ENCODE measurements around the gene GPR150. TPM values are rescaled to one million over a fixed set of nuclear protein-coding genes. Genes with fewer than 3 reads are reported as not detected.

Gene GPR150
- total and polyA plus RNA-seq, 2 of the 13 experiments (the other 11 are each of a cell fraction or from before 2014, with no cell fraction given): 0.03 TPM; not detected in 1

DNA sequence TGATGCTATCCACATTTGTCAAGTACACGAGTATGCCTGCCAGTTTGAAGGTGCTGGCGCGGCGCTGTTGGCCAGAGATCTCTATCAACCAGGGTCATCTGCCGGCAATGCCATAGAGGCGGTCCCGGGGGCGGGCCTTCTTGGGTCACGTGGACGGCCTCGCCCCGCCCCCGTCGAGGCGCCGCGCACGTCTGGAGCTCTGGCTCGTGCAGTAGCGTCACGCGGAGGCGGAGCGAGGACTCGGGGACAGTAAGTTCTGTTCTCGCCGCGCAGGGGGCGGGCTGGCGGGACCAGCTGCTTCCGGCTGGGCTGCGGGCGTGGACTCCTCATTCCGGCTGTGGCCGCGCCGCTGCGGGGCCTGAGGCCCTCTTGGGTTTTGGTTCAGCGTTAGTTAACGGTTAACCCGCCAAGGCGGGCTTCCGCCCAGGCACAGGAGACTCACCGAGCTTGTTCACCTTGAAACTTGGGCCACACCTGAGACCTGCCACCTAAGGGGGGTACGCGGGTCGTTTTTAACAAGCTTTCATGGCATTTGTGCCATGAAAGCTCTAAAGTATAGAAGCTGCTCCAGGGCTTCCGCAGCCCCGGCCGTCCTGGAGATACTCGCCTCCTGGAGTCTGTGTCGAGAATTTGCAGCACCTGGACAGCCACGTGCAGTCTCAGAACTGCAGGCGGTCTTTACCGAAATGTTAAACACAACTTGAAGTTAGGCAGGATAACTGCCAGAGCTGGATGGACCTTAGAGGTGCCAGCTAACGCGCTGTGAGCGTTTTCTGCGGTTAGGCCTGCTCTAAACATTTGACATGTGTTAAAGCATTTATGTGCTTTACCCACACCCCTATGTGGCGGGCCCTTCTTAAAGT, 26.9 kb downstream of the GPR150 start, which contains the start of gene RFESD (continued):
- TF ChIP-seq ZNF777 (CRISPR knock-in tag; IDR thresholded peaks at IDR 0.05) (peak; percentile 49), ETV6 (CRISPR knock-in tag; conservative IDR thresholded peaks at IDR 0.05) (no peak; the same call in 1 of the 2 replicates), KLF11 (CRISPR knock-in tag; IDR thresholded peaks at IDR 0.05) (0 out of 2 replicates have a peak, but pooled peaks have one; percentile 83), SAFB2 (CRISPR knock-in tag; IDR thresholded peaks at IDR 0.05; ENCODE audit: borderline replicate concordance, low read depth) (peak; percentile 57; the same call in 1 of the 2 replicates), CEBPG (CRISPR knock-in tag; IDR thresholded peaks at IDR 0.05) (peak; percentile 48; the same call in 1 of the 2 replicates), TGIF2 (CRISPR knock-in tag; IDR thresholded peaks at IDR 0.05) (0 out of 2 replicates have a peak, but pooled peaks have one; percentile 66), ZNF747 (CRISPR knock-in tag; IDR thresholded peaks at IDR 0.05; ENCODE audit: borderline replicate concordance) (peak; percentile 89; the same call in 1 of the 2 replicates), ZNF644 (CRISPR knock-in tag; IDR thresholded peaks at IDR 0.05; ENCODE audit: low read depth) (peak; percentile 36; the same call in 1 of the 2 replicates), RXRB (CRISPR knock-in tag; IDR thresholded peaks at IDR 0.05; ENCODE audit: borderline replicate concordance) (peak; percentile 75), KDM2A (CRISPR knock-in tag; IDR thresholded peaks at IDR 0.05; ENCODE audit: borderline replicate concordance, low read depth) (peak; percentile 91), DRAP1 (CRISPR knock-in tag; IDR thresholded peaks at IDR 0.05) (peak; percentile 87), MIER3 (CRISPR knock-in tag; IDR thresholded peaks at IDR 0.05; ENCODE audit: borderline replicate concordance) (peak; percentile 97), CBX1 (IDR thresholded peaks at IDR 0.05; ENCODE audit: low read depth) (peak; percentile 62), ZNF549 (CRISPR knock-in tag; IDR thresholded peaks at IDR 0.05) (no peak), REPIN1 (CRISPR knock-in tag; IDR thresholded peaks at IDR 0.05; ENCODE audit: borderline replicate concordance, low read depth) (peak; percentile 92), SOX6 (IDR thresholded peaks at IDR 0.05) (no peak), SOX6 (CRISPR knock-in tag; IDR thresholded peaks at IDR 0.05) (peak; percentile 85), CHD4 (IDR thresholded peaks at IDR 0.05; ENCODE audit: borderline replicate concordance, low read length) (no peak), ZNF556 (CRISPR knock-in tag; IDR thresholded peaks at IDR 0.05; ENCODE audit: borderline replicate concordance) (peak; percentile 73; the same call in 1 of the 2 replicates), TAF15 (IDR thresholded peaks at IDR 0.05; ENCODE audit: low read depth, low read length, poor library complexity, severe bottlenecking) (peak; percentile 58), KAT7 (CRISPR knock-in tag; IDR thresholded peaks at IDR 0.05; ENCODE audit: borderline replicate concordance) (peak; percentile 49; the same call in 1 of the 2 replicates), SNAI1 (CRISPR knock-in tag; IDR thresholded peaks at IDR 0.05; ENCODE audit: borderline replicate concordance) (0 out of 2 replicates have a peak, but pooled peaks have one; percentile 36), NFYB (CRISPR knock-in tag; IDR thresholded peaks at IDR 0.05) (peak; percentile 49; the same call in 1 of the 2 replicates), PRPF4 (IDR thresholded peaks at IDR 0.05; ENCODE audit: low read depth, low read length, poor library complexity, severe bottlenecking) (no peak), CENPX (CRISPR knock-in tag; IDR thresholded peaks at IDR 0.05) (no peak), KMT2B (CRISPR knock-in tag; IDR thresholded peaks at IDR 0.05) (peak; percentile 87), ZNF468 (CRISPR knock-in tag; IDR thresholded peaks at IDR 0.05) (no peak), HNRNPK (IDR thresholded peaks at IDR 0.05; ENCODE audit: low read depth, low read length, poor library complexity, severe bottlenecking) (peak; percentile 73)
- TF ChIP-seq, protein P1, sequence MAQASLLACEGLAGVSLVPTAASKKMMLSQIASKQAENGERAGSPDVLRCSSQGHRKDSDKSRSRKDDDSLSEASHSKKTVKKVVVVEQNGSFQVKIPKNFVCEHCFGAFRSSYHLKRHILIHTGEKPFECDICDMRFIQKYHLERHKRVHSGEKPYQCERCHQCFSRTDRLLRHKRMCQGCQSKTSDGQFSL (CRISPR knock-in tag; IDR thresholded peaks at IDR 0.05): no peak
- TF ChIP-seq, protein P2, sequence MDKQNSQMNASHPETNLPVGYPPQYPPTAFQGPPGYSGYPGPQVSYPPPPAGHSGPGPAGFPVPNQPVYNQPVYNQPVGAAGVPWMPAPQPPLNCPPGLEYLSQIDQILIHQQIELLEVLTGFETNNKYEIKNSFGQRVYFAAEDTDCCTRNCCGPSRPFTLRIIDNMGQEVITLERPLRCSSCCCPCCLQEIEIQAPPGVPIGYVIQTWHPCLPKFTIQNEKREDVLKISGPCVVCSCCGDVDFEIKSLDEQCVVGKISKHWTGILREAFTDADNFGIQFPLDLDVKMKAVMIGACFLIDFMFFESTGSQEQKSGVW (CRISPR knock-in tag; IDR thresholded peaks at IDR 0.05; ENCODE audit: borderline replicate concordance): no peak
